ENCODE data around the gene EMILIN2. TPM values are rescaled to one million over a fixed set of nuclear protein-coding genes. Genes with fewer than 3 reads are reported as not detected.
"Not testable (repeated sequence)": the region's sequence is repeated elsewhere in the genome, so short reads cannot be mapped to it uniquely, and the experiment has no call there.

EMILIN2 gene
- total RNA-seq, 1 experiment from 2014 or later: 0.07 TPM

GRCh38 chr18:2851771-2852170, 5.0 kb downstream of the EMILIN2 start:
- BruUV-seq (replicated peaks): no TSS peak
- Histone ChIP-seq H3F3A (ENCODE audit: insufficient read depth, low read depth) (no peaks in the 10 kb centered on the region), H3K79me2 (ENCODE audit: low read depth) (no peaks in the 10 kb centered on the region), H3K36me3 (ENCODE audit: low read depth) (no peaks in the 10 kb centered on the region), H3K9me2 (ENCODE audit: insufficient read depth) (no peaks in the 10 kb centered on the region), H2AFZ (no peak overlapping the region), H3K4me1 (replicated peaks; ENCODE audit: insufficient read depth) (0 out of 2 replicates have a peak, but pooled peaks cover under 1% of the 10 kb centered on the region), H4K20me1 (ENCODE audit: insufficient read depth) (no peaks in the 10 kb centered on the region), H3K4me2 (no peak overlapping the region), H3K27me3 (ENCODE audit: insufficient read depth, low read depth) (peaks cover 17% of the 10 kb centered on the region), H3K9me3 (ENCODE audit: insufficient read depth, low read depth) (no peaks in the 10 kb centered on the region), H3K27ac (no peak overlapping the region), H3K4me3 (no peak overlapping the region)
- TF ChIP-seq EZH2 (IDR thresholded peaks at IDR 0.05; ENCODE audit: low read depth): no peak
- TF ChIP-seq CTCF (conservative IDR thresholded peaks at IDR 0.05): no peak
- intact Hi-C loops (cut with micrococcal nuclease; ENCODE audit: unreplicated experiment): no loop called here
- CTCF ChIA-PET: no interaction called here
- POLR2A ChIA-PET (ENCODE audit: unreplicated experiment): no interaction called here
- no peak for DNase-seq

- CTCF ChIA-PET; H3K79me2 ChIP-seq (ENCODE audit: low read depth); H2AFZ ChIP-seq; H3K4me3 ChIP-seq; POLR2A ChIA-PET (ENCODE audit: unreplicated experiment); H4K20me1 ChIP-seq (ENCODE audit: insufficient read depth); H3K36me3 ChIP-seq (ENCODE audit: low read depth); BruUV-seq (replicated peaks); H3K4me2 ChIP-seq; intact Hi-C loops (cut with micrococcal nuclease; ENCODE audit: unreplicated experiment); H3K4me1 ChIP-seq (replicated peaks; ENCODE audit: insufficient read depth); H3F3A ChIP-seq (ENCODE audit: insufficient read depth, low read depth); H3K27ac ChIP-seq; H3K9me3 ChIP-seq (ENCODE audit: insufficient read depth, low read depth); DNase-seq; H3K9me2 ChIP-seq (ENCODE audit: insufficient read depth): not testable (repeated sequence)
- peaks cover 16% of the 10 kb centered on the region for H3K27me3 ChIP-seq (ENCODE audit: insufficient read depth, low read depth)
Observed at GRCh38 chr18:2852460-2852859, 5.7 kb downstream of the EMILIN2 start.

GRCh38 chr18:2853173-2853925, 6.5 kb downstream of the EMILIN2 start:
- Histone ChIP-seq H3K27ac (no peak overlapping the region), H3K27me3 (ENCODE audit: insufficient read depth, low read depth) (peaks cover 14% of the 10 kb centered on the region), H3K4me1 (replicated peaks; ENCODE audit: insufficient read depth) (peaks cover 9% of the 10 kb centered on the region; the same call in 1 of the 2 replicates), H3K9me2 (ENCODE audit: insufficient read depth) (no peaks in the 10 kb centered on the region), H3K36me3 (ENCODE audit: low read depth) (no peaks in the 10 kb centered on the region), H2AFZ (no peak overlapping the region), H3F3A (ENCODE audit: insufficient read depth, low read depth) (no peaks in the 10 kb centered on the region; the same call in 1 of the 2 replicates), H3K9me3 (ENCODE audit: insufficient read depth, low read depth) (no peaks in the 10 kb centered on the region), H3K4me2 (no peak overlapping the region), H3K4me3 (no peak overlapping the region), H4K20me1 (ENCODE audit: insufficient read depth) (no peaks in the 10 kb centered on the region), H3K79me2 (ENCODE audit: low read depth) (no peaks in the 10 kb centered on the region)
- POLR2A ChIA-PET (ENCODE audit: unreplicated experiment): no interaction called here
- no peak for DNase-seq
- BruUV-seq (replicated peaks): no TSS peak
- TF ChIP-seq CTCF (conservative IDR thresholded peaks at IDR 0.05): no peak
- no peak for TF ChIP-seq EZH2 (IDR thresholded peaks at IDR 0.05; ENCODE audit: low read depth)
- intact Hi-C loops (cut with micrococcal nuclease; ENCODE audit: unreplicated experiment): no loop called here
- CTCF ChIA-PET: no interaction called here

All from PC-9 (cell line).